HCT116 (cell line): ENCODE results near the gene HK2. TPM values are rescaled to one million over a fixed set of nuclear protein-coding genes. Genes with fewer than 3 reads are reported as not detected.

Experiments
- ATAC-seq: fragments of 200-7000 bp; cut with Tn5 transposase; 2 replicates; pipeline ENCODE4 v1.9.1; 2020; ENCODE audit warnings: mild to moderate bottlenecking, moderate library complexity
- BruUV-seq: library from RNA; stranded (reverse); fragments of 400-500 nt; replicated peaks from 2 replicates; lab custom pipeline; 2021; lab: Mats Ljungman, UMichigan
- CTCF ChIA-PET: fragments of 300-600 bp; sonication (Branson Sonifier 250); formaldehyde crosslinking; loops from one replicate; lab custom pipeline; 2021; ENCODE audit warnings: antibody characterized with exemption; lab: Charles Lee
- POLR2A ChIA-PET: fragments of 300-600, 350-600 bp; sonication (Branson Sonifier 250); formaldehyde crosslinking; loops from one replicate; lab custom pipeline; 2021; ENCODE audit warnings: antibody characterized with exemption; lab: Charles Lee
- RAD21 ChIA-PET, 2 experiments: fragments of 300-600 bp; sonication (Branson Sonifier 250); formaldehyde crosslinking; loops; one replicate each; lab custom pipeline; 2023; ENCODE audit warnings: low total read pairs in 2 of 2; ENCODE audit not compliant: uncharacterized antibody in 2 of 2, unreplicated experiment in 2 of 2, low non-redundant PET in 1 of 2; lab: Charles Lee
- DNase-seq: peaks from one replicate; pipeline ENCODE4 v3.0.0-alpha.2; 2010; ENCODE audit warnings: low read depth, low spot score
- H2AFZ ChIP-seq: fragments of 200-600 bp; shearing (Covaris generic), sonication (generic); 2 replicates; pipeline ENCODE4 v1.6.1; 2017; ENCODE audit warnings: low read depth, mixed run types, mixed read lengths, antibody characterized with exemption, low read length; ENCODE audit not compliant: poor library complexity, severe bottlenecking
- H3K27ac ChIP-seq: 2 replicates; pipeline ENCODE4 v1.5.1; 2012; ENCODE audit warnings: low read depth, low read length
- H3K27me3 ChIP-seq: fragments of 200-600 bp; sonication (generic); 2 replicates; pipeline ENCODE4 v1.6.1; 2016; ENCODE audit warnings: mixed run types, low read length, mixed read lengths; ENCODE audit not compliant: insufficient read depth
- H3K36me3 ChIP-seq, 2 experiments: fragments of 200-500 bp in 1 of 2; fragments of 200-600 bp in 1 of 2; sonication (Bioruptor generic) in 1 of 2; sonication (generic) in 1 of 2; 2 replicates each; pipeline versions ENCODE4 v1.5.1 to v1.6.1; 2014 to 2016; ENCODE audit warnings: low read length in 2 of 2, inconsistent platforms in 1 of 2, mixed read lengths in 1 of 2, mixed run types in 1 of 2; ENCODE audit not compliant: insufficient read depth in 2 of 2, control insufficient read depth in 1 of 2
- H3K4me1 ChIP-seq, 2 experiments: fragments of 200-600 bp in 1 of 2; sonication (generic) in 1 of 2; 2 replicates each; pipeline versions ENCODE4 v1.5.1 to v1.6.1; 2012 to 2017; ENCODE audit warnings: low read length in 2 of 2, inconsistent platforms in 1 of 2, mild to moderate bottlenecking in 1 of 2, mixed read lengths in 1 of 2, mixed run types in 1 of 2, moderate library complexity in 1 of 2; ENCODE audit not compliant: insufficient read depth in 2 of 2, control insufficient read depth in 1 of 2
- H3K4me2 ChIP-seq: fragments of 200-600 bp; sonication (generic); 2 replicates; pipeline ENCODE4 v1.6.1; 2017; ENCODE audit warnings: mixed run types, low read length, mixed read lengths
- H3K4me3 ChIP-seq, 2 experiments: fragments of 200-600 bp in 1 of 2; sonication (generic) in 1 of 2; replicated peaks in 1 of 2; 2 replicates each; pipeline ENCODE4 v1.5.1; 2011 to 2016; ENCODE audit warnings: low read length in 2 of 2, control low read depth in 1 of 2, low read depth in 1 of 2, mild to moderate bottlenecking in 1 of 2, mixed read lengths in 1 of 2, mixed run types in 1 of 2
- H3K79me2 ChIP-seq: fragments of 200-600 bp; sonication (generic); 2 replicates; pipeline ENCODE4 v1.6.1; 2017; ENCODE audit warnings: mild to moderate bottlenecking, mixed run types, low read length, moderate library complexity, mixed read lengths; ENCODE audit not compliant: insufficient read depth
- H3K9ac ChIP-seq: fragments of 200-600 bp; sonication (generic); 2 replicates; pipeline ENCODE4 v1.6.1; 2016; ENCODE audit warnings: low read length, mixed read lengths
- H3K9me2 ChIP-seq: fragments of 200-600 bp; sonication (generic), shearing (Covaris generic); 2 replicates; pipeline ENCODE4 v1.6.1; 2017; ENCODE audit warnings: mixed run types, mild to moderate bottlenecking, moderate library complexity; ENCODE audit not compliant: insufficient read depth
- H3K9me3 ChIP-seq, 2 experiments: fragments of 200-500 bp in 1 of 2; fragments of 200-600 bp in 1 of 2; sonication (Bioruptor generic) in 1 of 2; sonication (generic) in 1 of 2; 2 replicates each; pipeline ENCODE4 v1.6.1; 2014 to 2017; ENCODE audit warnings: low read length in 2 of 2, mixed read lengths in 2 of 2, inconsistent platforms in 1 of 2, low read depth in 1 of 2, mild to moderate bottlenecking in 1 of 2, mixed run types in 1 of 2, moderate library complexity in 1 of 2; ENCODE audit not compliant: control insufficient read depth in 1 of 2, insufficient read depth in 1 of 2
- H4K20me1 ChIP-seq: fragments of 200-600 bp; sonication (generic), shearing (Covaris generic); 2 replicates; pipeline ENCODE4 v1.6.1; 2017; ENCODE audit warnings: mixed run types, mild to moderate bottlenecking, moderate library complexity; ENCODE audit not compliant: insufficient read depth
- ATF3 ChIP-seq: IDR thresholded peaks from 2 replicates; pipeline ENCODE4 v1.6.1; 2012
- CBX3 ChIP-seq: IDR thresholded peaks from 2 replicates; pipeline ENCODE4 v1.6.1; 2012; ENCODE audit warnings: low read depth
- CTCF ChIP-seq, 3 experiments: fragments of 200-600 bp in 1 of 3; sonication (generic) in 1 of 3; IDR thresholded peaks in 2 of 3; conservative IDR thresholded peaks in 1 of 3; 2 replicates each; pipeline ENCODE4 v1.5.1; 2012 to 2017; ENCODE audit warnings: low read depth in 2 of 3, low read length in 2 of 3, antibody characterized with exemption in 1 of 3, borderline replicate concordance in 1 of 3, control low read depth in 1 of 3, mild to moderate bottlenecking in 1 of 3, mixed read lengths in 1 of 3, mixed run types in 1 of 3, moderate library complexity in 1 of 3; ENCODE audit not compliant: insufficient read depth in 1 of 3
- EGR1 ChIP-seq: IDR thresholded peaks from 2 replicates; pipeline ENCODE4 v1.6.1; 2012; ENCODE audit warnings: low read depth
- EZH2 ChIP-seq: fragments of 200-600 bp; sonication (generic); IDR thresholded peaks from 2 replicates; pipeline ENCODE4 v1.6.1; 2017; ENCODE audit warnings: antibody characterized with exemption, mixed run types
- EZH2phosphoT487 ChIP-seq: fragments of 200-600 bp; IDR thresholded peaks from 2 replicates; pipeline ENCODE4 v1.6.1; 2018; ENCODE audit warnings: antibody characterized with exemption, borderline replicate concordance
- FOSL1 ChIP-seq: IDR thresholded peaks from 2 replicates; pipeline ENCODE4 v1.6.1; 2012; ENCODE audit warnings: low read depth
- JUND ChIP-seq: IDR thresholded peaks from 2 replicates; pipeline ENCODE4 v1.6.1; 2012
- MAX ChIP-seq: IDR thresholded peaks from 2 replicates; pipeline ENCODE4 v1.6.1; 2012
- POLR2A ChIP-seq: IDR thresholded peaks from 2 replicates; pipeline ENCODE4 v1.7.0; 2011; ENCODE audit warnings: borderline replicate concordance; ENCODE audit not compliant: insufficient read depth, insufficient read length; ENCODE audit errors: extremely low read depth
- POLR2AphosphoS5 ChIP-seq: IDR thresholded peaks from 2 replicates; pipeline ENCODE4 v1.6.1; 2011; ENCODE audit warnings: mild to moderate bottlenecking, low read depth, low read length, moderate library complexity
- RAD21 ChIP-seq: IDR thresholded peaks from 2 replicates; pipeline ENCODE4 v1.6.1; 2012; ENCODE audit warnings: low read depth, mild to moderate bottlenecking
- SIN3A ChIP-seq: IDR thresholded peaks from 2 replicates; pipeline ENCODE4 v1.6.1; 2012; ENCODE audit warnings: low read depth
- SP1 ChIP-seq: IDR thresholded peaks from 2 replicates; pipeline ENCODE4 v1.6.1; 2012; ENCODE audit warnings: low read depth
- SRF ChIP-seq: IDR thresholded peaks from 2 replicates; pipeline ENCODE4 v1.6.1; 2012; ENCODE audit warnings: low read depth
- TCF7L2 ChIP-seq: IDR thresholded peaks from 2 replicates; pipeline ENCODE4 v1.7.0; 2011; ENCODE audit warnings: borderline replicate concordance, inconsistent platforms; ENCODE audit not compliant: insufficient read depth, insufficient read length; ENCODE audit errors: extremely low read depth
- ZBTB33 ChIP-seq: IDR thresholded peaks from 2 replicates; pipeline ENCODE4 v1.6.1; 2011; ENCODE audit warnings: mild to moderate bottlenecking, low read length, moderate library complexity; ENCODE audit not compliant: insufficient replicate concordance; ENCODE audit errors: extremely low read depth
- ZNF274 ChIP-seq: fragments of 200-500 bp; sonication (Bioruptor generic); IDR thresholded peaks from 2 replicates; pipeline ENCODE4 v1.6.1; 2014; ENCODE audit warnings: mild to moderate bottlenecking, low read depth, low read length, inconsistent platforms
- intact Hi-C: fragments of 100-400 bp; cut with micrococcal nuclease; formaldehyde crosslinking; loops from 2 replicates; pipeline ENCODE4 v1.10.0; 2022
- total RNA-seq: library from RNA; stranded (reverse); gene quantifications from one replicate; pipeline ENCODE4 v1.2.1, GENCODE V29; 2021; ENCODE audit not compliant: unreplicated experiment

HK2 gene
- total RNA-seq, 1 experiment from 2014 or later = 42.5 TPM

GRCh38 chr2:74902281-74902860 is 68.4 kb downstream of the HK2 start:
- no peak for ATAC-seq
- Histone ChIP-seq H4K20me1 (no peaks in the 10 kb centered on the region), H3K27me3 (no peaks in the 10 kb centered on the region), H3K27ac (no peak overlapping the region), H3K9ac (no peak overlapping the region), H3K4me2 (no peak overlapping the region), H3K4me3 (no peak overlapping the region), H3K36me3 (no peaks in the 10 kb centered on the region), H3K79me2 (no peaks in the 10 kb centered on the region), H3K9me2 (no peaks in the 10 kb centered on the region), H2AFZ (no peak overlapping the region), H3K4me1 (no peaks in the 10 kb centered on the region; a peak in 1 of 4 replicates)
- intact Hi-C loops = no loop called here
- DNase-seq = no peak
- BruUV-seq = no TSS peak
- ChIA-PET RAD21 (no interaction called here), POLR2A (no interaction called here), CTCF (no interaction called here)
- TF ChIP-seq ZBTB33 (no peak), SRF (no peak), EZH2 (no peak), EZH2phosphoT487 (no peak), RAD21 (no peak), CTCF (IDR thresholded peaks at IDR 0.05 in 2 of 3, conservative IDR thresholded peaks at IDR 0.05 in 1 of 3; ENCODE audit: borderline replicate concordance in 1 of 3, insufficient read depth in 1 of 3, low read depth in 2 of 3, low read length in 2 of 3) (no peak), POLR2A (no peak), CBX3 (no peak), ATF3 (no peak), ZNF274 (no peak), SIN3A (no peak), MAX (no peak), JUND (no peak), SP1 (no peak), TCF7L2 (no peak), EGR1 (no peak), FOSL1 (no peak), POLR2AphosphoS5 (no peak)
- TF ChIP-seq, all 23 proteins: peak for 0
- no peaks in the 10 kb centered on the region for H3K9me3 ChIP-seq
